Ishikawa (cell line): ENCODE results near the gene B4GALT1.

Source experiments
- CEBPB ChIP-seq: IDR thresholded peaks from 2 replicates; pipeline ENCODE4 v1.6.1; 2012
- CREB1 ChIP-seq: IDR thresholded peaks from 2 replicates; pipeline ENCODE4 v1.6.1; 2012; ENCODE audit warnings: low read depth
- EGR1 ChIP-seq: IDR thresholded peaks from 2 replicates; pipeline ENCODE4 v1.6.1; 2012
- EP300 ChIP-seq: IDR thresholded peaks from 2 replicates; pipeline ENCODE4 v1.6.1; 2012; ENCODE audit warnings: borderline replicate concordance
- FOXM1 ChIP-seq: IDR thresholded peaks from 2 replicates; pipeline ENCODE4 v1.6.1; 2012; ENCODE audit warnings: low read depth, borderline replicate concordance
- MAX ChIP-seq: IDR thresholded peaks from 2 replicates; pipeline ENCODE4 v1.6.1; 2012
- RAD21 ChIP-seq: IDR thresholded peaks from 2 replicates; pipeline ENCODE4 v1.6.1; 2012; ENCODE audit warnings: low read depth
- REST ChIP-seq: IDR thresholded peaks from 2 replicates; pipeline ENCODE4 v1.6.1; 2012; ENCODE audit warnings: low read depth, mild to moderate bottlenecking
- TAF1 ChIP-seq: IDR thresholded peaks from 2 replicates; pipeline ENCODE4 v1.6.1; 2012; ENCODE audit warnings: low read depth, mild to moderate bottlenecking
- TCF12 ChIP-seq: IDR thresholded peaks from 2 replicates; pipeline ENCODE4 v1.6.1; 2012; ENCODE audit warnings: low read depth
- TEAD4 ChIP-seq: IDR thresholded peaks from 2 replicates; pipeline ENCODE4 v1.6.1; 2012
- YY1 ChIP-seq: IDR thresholded peaks from 2 replicates; pipeline ENCODE4 v1.6.1; 2012; ENCODE audit warnings: low read depth
- ZBTB7A ChIP-seq: IDR thresholded peaks from 2 replicates; pipeline ENCODE4 v1.6.1; 2012; ENCODE audit warnings: low read depth

GRCh38 chr9:33193818-33194217, 26.7 kb upstream of the B4GALT1 start:
- TF ChIP-seq FOXM1 (no peak), RAD21 (no peak), ZBTB7A (no peak), EP300 (no peak), TCF12 (no peak), CREB1 (no peak), REST (no peak), TAF1 (no peak), TEAD4 (no peak), YY1 (no peak), MAX (no peak), CEBPB (no peak), EGR1 (no peak)
